K562 (cell line): ENCODE data around the gene FDPS. TPM values are rescaled to one million over a fixed set of nuclear protein-coding genes. Genes with fewer than 3 reads are reported as not detected.
A peak's percentile ranks its signal among the peaks of the same experiment; 100 is the strongest.

Experiments
- CREM ChIP-seq: IDR thresholded peaks from 2 replicates; pipeline ENCODE4 v1.6.1; 2014; ENCODE audit warnings: antibody characterized with exemption, low read depth
- E2F3 ChIP-seq: fragments of 250-450 bp; sonication (Bioruptor Pico); IDR thresholded peaks from 2 replicates; pipeline ENCODE4 v1.4.0; 2020; ENCODE audit warnings: mild to moderate bottlenecking
- ETS2 ChIP-seq: IDR thresholded peaks from 2 replicates; pipeline ENCODE4 v1.6.1; 2016; ENCODE audit warnings: borderline replicate concordance, missing genetic modification characterization, mild to moderate bottlenecking, moderate library complexity, missing compliant biosample characterization; ENCODE audit not compliant: poor library complexity, severe bottlenecking
- MTA2 ChIP-seq: fragments of 450-650 bp; IDR thresholded peaks from 2 replicates; pipeline ENCODE4 v1.6.1; 2016; ENCODE audit warnings: low read depth
- NUFIP1 ChIP-seq: fragments of 450-650 bp; IDR thresholded peaks from 2 replicates; pipeline ENCODE4 v1.6.1; 2018; ENCODE audit not compliant: partially characterized antibody
- PHF20 ChIP-seq: fragments of 450-650 bp; IDR thresholded peaks from 2 replicates; pipeline ENCODE4 v1.6.1; 2018; ENCODE audit not compliant: partially characterized antibody
- POLR2AphosphoS5 ChIP-seq: IDR thresholded peaks from 2 replicates; pipeline ENCODE4 v1.6.1; 2011; ENCODE audit warnings: mild to moderate bottlenecking, low read depth, low read length, moderate library complexity; ENCODE audit not compliant: control insufficient read depth, insufficient read depth
- RBM22 ChIP-seq: fragments of 200-400 bp; formaldehyde crosslinking; IDR thresholded peaks from 2 replicates; pipeline ENCODE4 v1.6.1; 2018; ENCODE audit warnings: low read length, low read depth; ENCODE audit not compliant: poor library complexity, severe bottlenecking
- SMARCC2 ChIP-seq: fragments of 450-650 bp; IDR thresholded peaks from 2 replicates; pipeline ENCODE4 v1.6.1; 2017; ENCODE audit warnings: antibody characterized with exemption, moderate library complexity, mild to moderate bottlenecking, low read depth
- TCFL5 ChIP-seq: fragments of 250-450 bp; sonication (Bioruptor Pico); conservative IDR thresholded peaks from 2 replicates; pipeline ENCODE4 v1.6.1; 2021; ENCODE audit warnings: mild to moderate bottlenecking, moderate library complexity, matching md5 sums
- ZFPM2 ChIP-seq: fragments of 250-450 bp; sonication (Bioruptor Pico); IDR thresholded peaks from 2 replicates; pipeline ENCODE4 v1.5.1; 2022; ENCODE audit warnings: mild to moderate bottlenecking
- ZNF23 ChIP-seq: fragments of 250-450 bp; sonication (Bioruptor Pico); IDR thresholded peaks from 2 replicates; pipeline ENCODE4 v1.4.0; 2020; ENCODE audit warnings: mild to moderate bottlenecking
- ZNF316 ChIP-seq: fragments of 450-650 bp; IDR thresholded peaks from 2 replicates; pipeline ENCODE4 v1.6.1; 2016
- ZNF407 ChIP-seq: fragments of 450-650 bp; IDR thresholded peaks from 2 replicates; pipeline ENCODE4 v1.6.1; 2016; ENCODE audit warnings: low read depth
- ZNF668 ChIP-seq: fragments of 250-450 bp; sonication (Bioruptor Pico); IDR thresholded peaks from 2 replicates; pipeline ENCODE4 v1.8.0; 2022; ENCODE audit warnings: mild to moderate bottlenecking, inconsistent platforms
- polyA plus RNA-seq, 8 experiments: library from polyadenylated mRNA; depleted of rRNA in 4 of 8; stranded (reverse) in 5 of 8; unstranded in 3 of 8; fragments of >200 nt; fragmentation: Nextera tagmentation in 2 of 8; fragmentation: Illumina TruSeq in 1 of 8; extraction: Ambion mirVana in 2 of 8; extraction: Trizol in 1 of 8; gene quantifications; 2 replicates each; pipeline versions ENCODE4 v1.2.1 to v1.2.3, GENCODE V29; 2011 to 2014; ENCODE audit warnings: inconsistent platforms in 1 of 8, missing spikeins in 1 of 8
- total RNA-seq, 7 experiments: library from RNA; depleted of rRNA in 6 of 7; stranded (reverse); fragments of >200 nt in 6 of 7; fragmentation: Illumina TruSeq in 2 of 7; extraction: Trizol in 2 of 7; gene quantifications; 2 replicates each; pipeline versions ENCODE4 v1.2.1 to v1.2.3, GENCODE V29; 2011 to 2021; ENCODE audit warnings: low replicate concordance in 1 of 7
- TF ChIP-seq, protein P1 (sequence below): sonication (generic); formaldehyde crosslinking; IDR thresholded peaks from 2 replicates; pipeline ENCODE4 v1.8.0; 2023; ENCODE audit warnings: mild to moderate bottlenecking, missing genetic modification reagents
- TF ChIP-seq, protein P2 (sequence below), 2 experiments: fragments of 250-450 bp in 1 of 2; fragments of 450-650 bp in 1 of 2; sonication (Bioruptor Pico) in 1 of 2; IDR thresholded peaks; 2 replicates each; pipeline versions ENCODE4 v1.6.1 to v1.8.0; 2016 to 2021; ENCODE audit warnings: mild to moderate bottlenecking in 2 of 2, moderate library complexity in 2 of 2, missing compliant biosample characterization in 1 of 2, missing genetic modification characterization in 1 of 2

The FDPS gene
- total and polyA plus RNA-seq, 9 of the 15 experiments (the other 6 are each of a cell fraction or from before 2014, with no cell fraction given), result 247 to 884 (median 360) TPM

DNA sequence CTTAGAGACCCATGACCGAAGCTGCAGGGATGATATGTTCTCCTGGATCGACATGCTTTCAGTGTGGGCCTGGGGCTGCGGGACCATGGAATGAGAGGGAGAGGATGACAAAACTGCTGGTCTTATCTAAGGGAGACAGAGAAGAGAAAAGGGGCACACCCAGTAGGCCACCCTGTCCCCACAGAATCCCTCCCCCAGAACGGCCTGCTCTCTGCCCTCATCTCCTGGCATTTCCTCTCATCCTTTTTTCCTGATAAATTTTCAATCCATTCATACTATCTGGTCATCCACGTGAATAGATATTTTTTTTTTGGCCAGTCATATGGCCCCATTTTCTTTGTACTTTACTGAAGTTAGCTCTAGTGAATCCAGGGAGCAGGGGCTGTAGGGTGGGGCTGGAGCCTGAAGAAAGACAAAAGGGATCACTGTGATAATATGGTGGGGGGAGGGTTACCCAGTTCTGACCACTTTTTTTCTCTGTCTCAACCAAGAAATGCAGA is 7.3 kb upstream of the FDPS start, which contains the start of gene PKLR (continued):
- TF ChIP-seq, protein P1, sequence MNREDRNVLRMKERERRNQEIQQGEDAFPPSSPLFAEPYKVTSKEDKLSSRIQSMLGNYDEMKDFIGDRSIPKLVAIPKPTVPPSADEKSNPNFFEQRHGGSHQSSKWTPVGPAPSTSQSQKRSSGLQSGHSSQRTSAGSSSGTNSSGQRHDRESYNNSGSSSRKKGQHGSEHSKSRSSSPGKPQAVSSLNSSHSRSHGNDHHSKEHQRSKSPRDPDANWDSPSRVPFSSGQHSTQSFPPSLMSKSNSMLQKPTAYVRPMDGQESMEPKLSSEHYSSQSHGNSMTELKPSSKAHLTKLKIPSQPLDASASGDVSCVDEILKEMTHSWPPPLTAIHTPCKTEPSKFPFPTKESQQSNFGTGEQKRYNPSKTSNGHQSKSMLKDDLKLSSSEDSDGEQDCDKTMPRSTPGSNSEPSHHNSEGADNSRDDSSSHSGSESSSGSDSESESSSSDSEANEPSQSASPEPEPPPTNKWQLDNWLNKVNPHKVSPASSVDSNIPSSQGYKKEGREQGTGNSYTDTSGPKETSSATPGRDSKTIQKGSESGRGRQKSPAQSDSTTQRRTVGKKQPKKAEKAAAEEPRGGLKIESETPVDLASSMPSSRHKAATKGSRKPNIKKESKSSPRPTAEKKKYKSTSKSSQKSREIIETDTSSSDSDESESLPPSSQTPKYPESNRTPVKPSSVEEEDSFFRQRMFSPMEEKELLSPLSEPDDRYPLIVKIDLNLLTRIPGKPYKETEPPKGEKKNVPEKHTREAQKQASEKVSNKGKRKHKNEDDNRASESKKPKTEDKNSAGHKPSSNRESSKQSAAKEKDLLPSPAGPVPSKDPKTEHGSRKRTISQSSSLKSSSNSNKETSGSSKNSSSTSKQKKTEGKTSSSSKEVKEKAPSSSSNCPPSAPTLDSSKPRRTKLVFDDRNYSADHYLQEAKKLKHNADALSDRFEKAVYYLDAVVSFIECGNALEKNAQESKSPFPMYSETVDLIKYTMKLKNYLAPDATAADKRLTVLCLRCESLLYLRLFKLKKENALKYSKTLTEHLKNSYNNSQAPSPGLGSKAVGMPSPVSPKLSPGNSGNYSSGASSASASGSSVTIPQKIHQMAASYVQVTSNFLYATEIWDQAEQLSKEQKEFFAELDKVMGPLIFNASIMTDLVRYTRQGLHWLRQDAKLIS (CRISPR knock-in tag), result 0 out of 2 replicates have a peak, but pooled peaks have one; percentile 34
- TF ChIP-seq ZNF23 (no peak), RBM22 (no peak), ZFPM2 (CRISPR knock-in tag) (no peak), CREM (0 out of 2 replicates have a peak, but pooled peaks have one; percentile 15), MTA2 (no peak), ZNF407 (no peak), TCFL5 (CRISPR knock-in tag) (no peak), E2F3 (no peak), ZNF316 (no peak), ZNF668 (CRISPR knock-in tag) (no peak), PHF20 (no peak), SMARCC2 (peak; percentile 39; the same call in 1 of the 2 replicates), ETS2 (no peak), POLR2AphosphoS5 (peak; percentile 45; the same call in 1 of the 2 replicates), NUFIP1 (no peak)
- TF ChIP-seq, protein P2, sequence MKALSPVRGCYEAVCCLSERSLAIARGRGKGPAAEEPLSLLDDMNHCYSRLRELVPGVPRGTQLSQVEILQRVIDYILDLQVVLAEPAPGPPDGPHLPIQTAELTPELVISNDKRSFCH (CRISPR knock-in tag; IDR thresholded peaks at IDR 0.05), result no peak
- TF ChIP-seq, protein P2 (tag; IDR thresholded peaks at IDR 0.05), result no peak
